AG04450 (cell line): ENCODE data around the gene GON7. TPM values are rescaled to one million over a fixed set of nuclear protein-coding genes. Genes with fewer than 3 reads are reported as not detected.

Experiments
- CTCF ChIA-PET: fragments of 300-600, 350-600 bp; formaldehyde crosslinking; extraction: SDS; loops from one replicate; lab custom pipeline; 2022; ENCODE audit warnings: antibody characterized with exemption, inconsistent platforms; lab: Charles Lee
- POLR2A ChIA-PET: fragments of 350-600 bp; formaldehyde crosslinking; extraction: SDS; loops from one replicate; lab custom pipeline; 2021; ENCODE audit warnings: antibody characterized with exemption, inconsistent platforms; lab: Yijun Ruan, JAX
- DNase-seq: peaks from one replicate; pipeline ENCODE4 v3.0.0-alpha.2; 2011; ENCODE audit warnings: low read depth, low spot score
- H3K27ac ChIP-seq: one replicate; pipeline ENCODE4 v1.5.1; 2012; ENCODE audit warnings: low read depth, low read length, control low read depth
- H3K27me3 ChIP-seq: one replicate; pipeline ENCODE4 v1.6.0; 2012; ENCODE audit warnings: low read length; ENCODE audit not compliant: control insufficient read depth, insufficient read depth
- H3K4me3 ChIP-seq: 2 replicates; pipeline ENCODE4 v1.5.1; 2011; ENCODE audit warnings: mild to moderate bottlenecking, low read depth, low read length, control low read depth
- H3K9me3 ChIP-seq: 2 replicates; pipeline ENCODE4 v1.5.1; 2012; ENCODE audit warnings: low read length; ENCODE audit not compliant: control insufficient read depth, insufficient read depth
- polyA minus RNA-seq: library from RNA; depleted of rRNA, polyadenylated mRNA; stranded (reverse); fragments of >200 nt; gene quantifications from 2 replicates; pipeline ENCODE4 v1.2.3, GENCODE V29; 2011; rRNA and poly(A)+ RNA removed
- polyA plus RNA-seq: library from polyadenylated mRNA; depleted of rRNA; stranded (reverse); fragments of >200 nt; gene quantifications from 2 replicates; pipeline ENCODE4 v1.2.3, GENCODE V29; 2011; rRNA removed
- TF ChIP-seq, protein P1 (sequence below): IDR thresholded peaks from 2 replicates; pipeline ENCODE4 v1.5.1; 2011; ENCODE audit warnings: low read depth, low read length, control low read depth, inconsistent platforms

The GON7 gene, protein sequence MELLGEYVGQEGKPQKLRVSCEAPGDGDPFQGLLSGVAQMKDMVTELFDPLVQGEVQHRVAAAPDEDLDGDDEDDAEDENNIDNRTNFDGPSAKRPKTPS
- 7.5 and 8.2 TPM in 2 replicates for polyA plus RNA-seq
- polyA minus RNA-seq, result 1.4 and 2.2 TPM in 2 replicates

DNA sequence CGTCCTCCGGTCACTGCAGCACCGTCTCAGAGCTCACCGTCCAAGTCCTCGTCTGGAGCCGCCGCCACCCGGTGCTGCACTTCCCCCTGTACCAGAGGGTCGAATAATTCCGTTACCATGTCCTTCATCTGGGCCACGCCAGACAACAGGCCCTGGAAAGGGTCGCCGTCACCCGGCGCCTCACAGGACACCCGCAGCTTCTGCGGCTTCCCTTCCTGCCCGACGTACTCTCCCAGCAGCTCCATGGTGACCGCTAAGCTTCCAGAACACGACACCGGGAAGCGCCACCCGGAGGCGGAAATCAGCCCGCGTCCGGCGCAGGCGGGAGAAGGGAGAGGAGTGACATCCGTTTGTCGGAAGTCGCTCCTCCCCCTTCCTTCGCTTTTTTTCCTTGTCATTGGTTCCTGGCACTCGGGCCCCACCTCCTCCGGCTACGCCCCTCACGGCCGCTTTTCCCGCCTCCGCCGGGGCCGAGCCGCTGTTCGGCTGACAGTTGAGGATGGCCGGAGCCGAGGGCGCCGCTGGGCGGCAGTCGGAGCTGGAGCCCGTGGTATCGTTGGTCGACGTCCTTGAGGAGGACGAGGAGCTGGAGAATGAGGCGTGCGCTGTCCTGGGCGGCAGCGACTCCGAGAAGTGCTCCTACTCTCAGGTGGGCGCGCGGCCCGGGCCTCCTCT, at the start of gene GON7, which contains the start of gene UBR7:
Gene GON7 (minus strand): TSS at position 273 of the 675 bp plus-strand sequence. CDS start 28 bp downstream, at position 245.
Gene UBR7 (plus strand): TSS at position 464 of the 675 bp plus-strand sequence. CDS start 36 bp downstream, at position 500.
- H3K27ac ChIP-seq, result peak within 1 kb of the TSS; percentile 39
- TF ChIP-seq, protein P1, sequence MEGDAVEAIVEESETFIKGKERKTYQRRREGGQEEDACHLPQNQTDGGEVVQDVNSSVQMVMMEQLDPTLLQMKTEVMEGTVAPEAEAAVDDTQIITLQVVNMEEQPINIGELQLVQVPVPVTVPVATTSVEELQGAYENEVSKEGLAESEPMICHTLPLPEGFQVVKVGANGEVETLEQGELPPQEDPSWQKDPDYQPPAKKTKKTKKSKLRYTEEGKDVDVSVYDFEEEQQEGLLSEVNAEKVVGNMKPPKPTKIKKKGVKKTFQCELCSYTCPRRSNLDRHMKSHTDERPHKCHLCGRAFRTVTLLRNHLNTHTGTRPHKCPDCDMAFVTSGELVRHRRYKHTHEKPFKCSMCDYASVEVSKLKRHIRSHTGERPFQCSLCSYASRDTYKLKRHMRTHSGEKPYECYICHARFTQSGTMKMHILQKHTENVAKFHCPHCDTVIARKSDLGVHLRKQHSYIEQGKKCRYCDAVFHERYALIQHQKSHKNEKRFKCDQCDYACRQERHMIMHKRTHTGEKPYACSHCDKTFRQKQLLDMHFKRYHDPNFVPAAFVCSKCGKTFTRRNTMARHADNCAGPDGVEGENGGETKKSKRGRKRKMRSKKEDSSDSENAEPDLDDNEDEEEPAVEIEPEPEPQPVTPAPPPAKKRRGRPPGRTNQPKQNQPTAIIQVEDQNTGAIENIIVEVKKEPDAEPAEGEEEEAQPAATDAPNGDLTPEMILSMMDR, result peak; percentile 41
- ChIA-PET POLR2A (interaction anchor here (1.1 to 2.1 kb wide), 2 partner anchors 22 to 25 kb away, joined by 3 to 12 read pairs; partner anchors contain the start of genes LYSET and MOAP1), CTCF (interaction anchor here (0.6 to 3.6 kb wide), 32 partner anchors 9 to 642 kb away, joined by 3 to 19 read pairs (median 6); partner anchors contain the start of genes LYSET and MOAP1)
- peaks cover 2% of the 10 kb centered on the region; the same call in 1 of the 2 replicates for H3K9me3 ChIP-seq
- H3K4me3 ChIP-seq, result peak within 1 kb of the TSS; percentile 88
- no peaks in the 10 kb centered on the region for H3K27me3 ChIP-seq
- peak; percentile 89 for DNase-seq

DNA sequence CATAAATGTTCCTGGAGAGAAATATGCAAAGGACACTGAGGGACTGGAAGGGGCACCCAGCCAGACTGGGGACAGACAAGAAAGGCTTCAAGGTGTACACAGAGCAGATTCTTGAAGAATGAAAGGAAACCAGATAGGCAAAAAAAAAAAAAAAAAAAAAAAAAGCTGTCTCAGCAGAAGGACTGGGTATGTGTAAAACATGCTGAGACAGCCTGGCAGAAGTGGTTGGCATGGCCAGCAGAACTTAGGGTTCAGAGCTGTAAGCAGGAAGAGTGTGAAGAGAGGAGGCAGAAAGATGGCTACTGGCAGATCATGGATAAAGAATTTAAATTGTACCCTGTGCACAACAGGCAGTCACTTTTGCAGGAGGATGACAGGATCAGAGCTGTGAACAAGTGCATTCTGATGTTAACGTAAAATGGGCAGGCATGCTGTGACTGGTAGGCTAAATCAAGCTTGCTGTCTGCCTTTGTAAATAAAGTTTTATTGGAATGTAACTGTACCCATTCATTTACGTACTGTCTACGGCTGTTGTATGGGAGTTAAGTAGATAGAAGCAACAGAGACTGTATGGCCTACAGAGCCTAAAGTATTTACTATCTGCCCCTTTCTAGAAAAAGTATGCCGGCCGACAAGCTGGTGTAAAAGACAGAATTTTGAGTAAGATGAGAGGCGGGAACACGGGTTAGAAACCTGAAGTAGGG, 42.4 kb upstream of the GON7 start:
- TF ChIP-seq, protein P1, result no peak
- no peak overlapping the region for H3K4me3 ChIP-seq
- H3K9me3 ChIP-seq, result no peaks in the 10 kb centered on the region
- no peaks in the 10 kb centered on the region for H3K27me3 ChIP-seq
- no peak overlapping the region for H3K27ac ChIP-seq
- ChIA-PET POLR2A (interaction anchor here (0.6 kb wide), 1 partner anchor 16 kb away, joined by 3 read pairs; no protein-coding TSS in a partner anchor), CTCF (interaction anchor here (0.6 to 1.3 kb wide), 2 partner anchors 10 to 51 kb away, joined by 3 to 6 read pairs; no protein-coding TSS in a partner anchor)
- DNase-seq, result no peak

DNA sequence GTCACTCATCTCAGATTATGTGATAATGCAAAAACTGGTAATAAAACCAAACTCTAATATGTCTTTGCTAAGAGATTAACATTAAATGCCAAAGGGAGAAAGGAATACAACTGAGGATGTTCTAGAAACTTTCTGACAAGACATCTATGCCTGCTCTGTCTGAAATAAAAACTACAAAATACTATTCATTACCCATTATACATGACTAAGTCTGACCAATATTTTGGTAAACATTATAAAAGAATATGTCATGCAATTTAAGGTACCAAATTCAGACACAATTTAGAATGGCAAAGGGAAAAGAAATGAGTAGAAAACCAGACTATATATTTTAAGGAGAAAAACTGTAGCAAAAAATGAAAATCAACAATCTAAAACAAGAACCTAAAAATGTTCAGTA, 39.7 kb upstream of the GON7 start:
- H3K27me3 ChIP-seq, result no peaks in the 10 kb centered on the region
- ChIA-PET CTCF (no interaction called here), POLR2A (no interaction called here)
- no peak overlapping the region for H3K27ac ChIP-seq
- TF ChIP-seq, protein P1, result no peak
- no peak overlapping the region for H3K4me3 ChIP-seq
- no peak for DNase-seq
- H3K9me3 ChIP-seq, result no peaks in the 10 kb centered on the region

DNA sequence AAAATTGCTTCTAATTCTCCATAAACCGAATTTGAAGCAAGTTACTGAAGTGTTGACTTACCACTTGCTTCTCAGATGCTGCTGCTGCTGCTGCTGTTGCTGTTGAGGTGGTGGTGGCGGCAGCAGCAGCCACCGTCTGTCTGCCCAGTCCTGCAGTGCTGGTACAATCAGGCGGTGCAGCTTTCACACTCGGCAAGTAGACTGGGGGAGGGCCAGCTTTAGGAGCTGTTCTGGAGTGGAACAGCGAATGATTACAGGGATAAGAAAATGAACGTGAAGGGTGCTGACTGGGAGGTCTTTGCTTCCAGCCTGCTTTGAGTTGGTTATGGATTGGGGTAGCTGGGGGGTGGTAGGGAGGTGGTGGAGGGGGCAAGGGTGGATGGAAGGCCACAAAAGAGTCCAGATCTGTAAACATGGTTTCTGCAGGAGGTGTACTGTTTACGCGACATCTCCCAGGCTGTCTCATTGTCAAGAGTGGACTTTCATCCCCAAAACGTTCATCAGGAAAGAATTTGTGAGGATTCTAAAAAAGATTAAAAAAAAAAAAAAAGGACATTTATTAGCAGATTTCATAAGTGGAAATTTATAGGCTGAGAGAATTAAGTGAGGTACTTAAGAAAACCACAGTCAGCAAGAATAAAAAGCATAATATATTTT, 39.0 kb upstream of the GON7 start:
- CTCF ChIA-PET, result no interaction called here
- Histone ChIP-seq H3K27ac (no peak overlapping the region), H3K9me3 (no peaks in the 10 kb centered on the region), H3K27me3 (no peaks in the 10 kb centered on the region), H3K4me3 (no peak overlapping the region)
- POLR2A ChIA-PET, result no interaction called here
- DNase-seq, result no peak
- TF ChIP-seq, protein P1, result no peak
